ENCODE data around the gene LENG8.

DNA sequence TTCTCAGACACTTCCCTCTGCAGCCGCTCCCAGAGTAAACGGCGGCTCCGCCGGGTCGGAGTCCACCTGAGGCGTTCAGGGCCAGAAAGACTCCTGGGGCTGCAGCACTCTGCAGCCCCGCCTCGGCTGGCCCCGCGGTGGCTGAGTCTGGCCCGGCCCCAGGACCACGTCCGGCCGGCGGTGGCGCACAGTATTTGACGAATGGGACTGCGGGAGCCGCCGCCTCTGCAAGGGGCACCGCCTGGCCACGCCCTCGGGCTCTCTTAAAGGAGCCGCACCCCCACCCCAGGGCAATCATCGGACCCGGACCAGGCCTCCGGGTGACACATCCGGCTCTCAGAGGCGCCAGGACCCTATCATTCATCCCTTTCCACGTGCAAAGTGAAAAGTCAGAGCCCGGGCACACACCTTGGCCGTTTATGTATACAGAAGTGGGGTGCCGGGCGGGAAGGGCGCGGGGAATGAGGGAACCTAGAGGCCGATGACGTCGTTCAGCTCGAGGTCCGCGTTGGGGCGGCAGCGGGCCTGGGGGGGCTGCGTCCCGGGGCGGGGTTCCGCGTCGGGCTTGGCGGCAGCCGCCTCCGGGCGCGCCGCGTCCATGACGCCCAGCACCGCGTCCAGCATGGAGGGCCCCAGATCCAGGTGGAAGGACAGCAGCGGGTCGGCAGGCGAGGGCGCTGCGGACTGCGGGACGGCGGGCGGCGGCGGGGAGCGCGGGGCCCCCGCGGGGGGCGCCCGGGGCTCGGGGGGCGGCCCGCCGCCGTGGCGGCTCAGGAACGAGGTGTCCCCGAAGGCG, 15.8 kb downstream of the LENG8 start:
- no peak for TF ChIP-seq GATA2 (IDR thresholded peaks at IDR 0.05; ENCODE audit: low read depth, low read length)
- no peak for TF ChIP-seq GATA3 (IDR thresholded peaks at IDR 0.05; ENCODE audit: low read depth, low read length)

Data from SH-SY5Y (cell line).